ENCODE results near the gene PCID2.
A peak's percentile ranks its signal among the peaks of the same experiment; 100 is the strongest.
"Not testable (repeated sequence)": the region's sequence is repeated elsewhere in the genome, so short reads cannot be mapped to it uniquely, and the experiment has no call there.

PCID2 gene

GRCh38 chr13:113208421-113209335, at the start of gene PCID2:
TSS of gene PCID2 (minus strand) at chr13:113208669. CDS start at chr13:113208634, 35 bp downstream.
- peak; percentile 65 to 77 for DNase-seq (ENCODE audit: low read depth in 2 of 2, low spot score in 1 of 2)

- DNase-seq (ENCODE audit: low read depth in 2 of 2, low spot score in 1 of 2), result not testable (repeated sequence)
Observed at GRCh38 chr13:113257908-113258307, 49.4 kb upstream of the PCID2 start.

- DNase-seq (ENCODE audit: low read depth in 2 of 2, low spot score in 1 of 2), result no peak
Observed at GRCh38 chr13:113252516-113253095, 44.1 kb upstream of the PCID2 start.

GRCh38 chr13:113245849-113246796, 37.7 kb upstream of the PCID2 start:
- DNase-seq (ENCODE audit: low read depth in 2 of 2, low spot score in 1 of 2), result no peak

- DNase-seq (ENCODE audit: low read depth in 2 of 2, low spot score in 1 of 2), result no peak
Observed at GRCh38 chr13:113243847-113244246, 35.4 kb upstream of the PCID2 start.

GRCh38 chr13:113241623-113242022, 33.2 kb upstream of the PCID2 start:
- DNase-seq (ENCODE audit: low read depth in 2 of 2, low spot score in 1 of 2), result not testable (repeated sequence)

GRCh38 chr13:113239986-113240385, 31.5 kb upstream of the PCID2 start:
- no peak for DNase-seq (ENCODE audit: low read depth in 2 of 2, low spot score in 1 of 2)

- no peak for DNase-seq (ENCODE audit: low read depth in 2 of 2, low spot score in 1 of 2)
Observed at GRCh38 chr13:113239357-113239756, 30.9 kb upstream of the PCID2 start.

- DNase-seq (ENCODE audit: low read depth in 2 of 2, low spot score in 1 of 2), result no peak
Observed at GRCh38 chr13:113238536-113238935, 30.1 kb upstream of the PCID2 start.

- no peak for DNase-seq (ENCODE audit: low read depth in 2 of 2, low spot score in 1 of 2)
Observed at GRCh38 chr13:113233101-113233500, 24.6 kb upstream of the PCID2 start.

- DNase-seq (ENCODE audit: low read depth in 2 of 2, low spot score in 1 of 2), result no peak
Observed at GRCh38 chr13:113232208-113233003, 23.9 kb upstream of the PCID2 start.

GRCh38 chr13:113231306-113232207, 23.1 kb upstream of the PCID2 start:
- no peak for DNase-seq (ENCODE audit: low read depth in 2 of 2, low spot score in 1 of 2)

GRCh38 chr13:113229791-113230190, 21.3 kb upstream of the PCID2 start:
- no peak for DNase-seq (ENCODE audit: low read depth in 2 of 2, low spot score in 1 of 2)

GRCh38 chr13:113229161-113229560, 20.7 kb upstream of the PCID2 start:
- no peak for DNase-seq (ENCODE audit: low read depth in 2 of 2, low spot score in 1 of 2)

- no peak for DNase-seq (ENCODE audit: low read depth in 2 of 2, low spot score in 1 of 2)
Observed at GRCh38 chr13:113226873-113227450, 18.5 kb upstream of the PCID2 start.

- no peak for DNase-seq (ENCODE audit: low read depth in 2 of 2, low spot score in 1 of 2)
Observed at GRCh38 chr13:113225515-113225914, 17.0 kb upstream of the PCID2 start.

- no peak for DNase-seq (ENCODE audit: low read depth in 2 of 2, low spot score in 1 of 2)
Observed at GRCh38 chr13:113224486-113224885, 16.0 kb upstream of the PCID2 start.

GRCh38 chr13:113223070-113223469, 14.6 kb upstream of the PCID2 start:
- no peak for DNase-seq (ENCODE audit: low read depth in 2 of 2, low spot score in 1 of 2)

GRCh38 chr13:113220877-113221276, 12.4 kb upstream of the PCID2 start:
- DNase-seq (ENCODE audit: low read depth in 2 of 2, low spot score in 1 of 2), result no peak

Data from stimulated activated CD8-positive, alpha-beta memory T cell treated with anti-CD3 and anti-CD28 coated beads, Interleukin-4, amount 100 ng/mL, for 4 hours (primary cell).